ENCODE data around the gene HECW1. TPM values are rescaled to one million over a fixed set of nuclear protein-coding genes. Genes with fewer than 3 reads are reported as not detected.

HECW1 gene
- total and polyA plus RNA-seq, 2 of the 8 experiments (the other 6 are each of a cell fraction or from before 2014, with no cell fraction given): 2.9 to 12.7 TPM

DNA sequence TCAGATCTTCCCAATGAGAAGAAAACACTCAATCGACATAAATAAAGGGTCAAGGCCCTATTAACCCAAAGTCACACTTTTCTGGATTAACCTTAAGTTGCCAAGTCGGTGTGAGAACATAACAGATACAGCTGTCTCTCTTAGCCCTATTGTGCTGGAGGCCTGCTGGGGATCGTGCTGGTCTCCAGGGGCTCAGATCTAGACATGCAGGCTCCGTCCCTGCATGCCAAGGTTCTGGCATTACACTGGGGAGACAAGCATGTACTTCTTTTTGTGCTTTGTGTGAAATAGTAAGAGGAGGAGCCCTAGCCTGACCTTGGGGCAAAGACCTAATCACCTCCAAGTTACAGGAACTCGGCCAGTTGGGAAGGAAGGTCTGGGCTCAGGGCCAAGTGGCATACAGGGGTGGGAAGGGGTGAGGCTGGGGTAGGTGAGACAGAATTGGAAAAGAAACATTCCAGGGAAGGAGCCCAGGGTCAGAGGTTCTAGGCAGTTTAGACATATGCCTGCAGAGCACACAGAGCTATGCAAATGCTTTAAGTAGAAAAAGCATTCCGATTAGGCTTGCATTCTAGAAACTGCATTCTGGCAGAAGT, 216.4 kb downstream of the HECW1 start:
- Histone ChIP-seq H3K27me3 (replicated peaks in 1 of 4; ENCODE audit: control insufficient read depth in 3 of 4, extremely low read depth in 1 of 4, insufficient read depth in 3 of 4, low read length in 3 of 4) (no peaks in the 10 kb centered on the region), H3K4me2 (ENCODE audit: insufficient read depth in 1 of 2, low read depth in 2 of 2, low read length in 2 of 2) (no peak overlapping the region), H3K36me3 (ENCODE audit: control insufficient read depth in 2 of 4, insufficient read depth in 4 of 4, low read length in 3 of 4) (no peaks in the 10 kb centered on the region), H3K4me3 (ENCODE audit: extremely low read depth in 1 of 4, insufficient read depth in 2 of 4, low read depth in 3 of 4, low read length in 4 of 4) (no peak overlapping the region), H4K20me1 (replicated peaks in 1 of 2; ENCODE audit: control insufficient read depth in 1 of 2, insufficient read depth in 2 of 2, low read length in 2 of 2) (no peaks in the 10 kb centered on the region), H4K91ac (replicated peaks; ENCODE audit: insufficient read length, low read length) (no peak overlapping the region), H3K14ac (ENCODE audit: insufficient read length) (no peak overlapping the region), H2BK5ac (ENCODE audit: low read depth, low read length) (no peak overlapping the region), H3K4me1 (replicated peaks in 1 of 4; ENCODE audit: control insufficient read depth in 3 of 4, insufficient read depth in 4 of 4, low read length in 3 of 4) (peaks cover 0 to 3% (median 1%) of the 10 kb centered on the region in 4 experiments; a peak in 1 of 7 replicates), H3K27ac (ENCODE audit: low read depth, low read length) (no peak overlapping the region), H3K23me2 (ENCODE audit: low read depth, low read length) (no peaks in the 10 kb centered on the region; the same call in 1 of the 2 replicates), H3K79me2 (ENCODE audit: control insufficient read depth in 1 of 2, insufficient read depth in 2 of 2, low read length in 2 of 2) (no peaks in the 10 kb centered on the region), H3K23ac (ENCODE audit: insufficient read length) (no peak overlapping the region), H3K18ac (ENCODE audit: extremely low read depth, low read length) (no peak overlapping the region), H4K5ac (ENCODE audit: insufficient read length, low read depth, low read length) (no peak overlapping the region), H2BK12ac (ENCODE audit: low read depth, low read length) (0 out of 2 replicates have a peak overlapping the region, but pooled peaks have one; percentile 44), H3K56ac (replicated peaks; ENCODE audit: insufficient read length, low read depth, low read length) (no peak overlapping the region), H2AK5ac (ENCODE audit: low read depth, low read length) (peak overlapping the region; percentile 93; the same call in 1 of the 2 replicates), H3K9ac (replicated peaks in 1 of 4; ENCODE audit: extremely low read depth in 1 of 4, low read depth in 3 of 4, low read length in 3 of 4) (no peak overlapping the region), H2AFZ (ENCODE audit: low read length) (no peak overlapping the region), H2BK15ac (ENCODE audit: low read length) (no peak overlapping the region), H3K4ac (replicated peaks; ENCODE audit: insufficient read length, low read depth, low read length) (no peak overlapping the region), H3K79me1 (ENCODE audit: low read depth, low read length) (no peaks in the 10 kb centered on the region; the same call in 1 of the 2 replicates), H4K8ac (ENCODE audit: extremely low read depth, insufficient read depth, low read length) (no peak overlapping the region; the same call in 1 of the 2 replicates), H2BK120ac (replicated peaks; ENCODE audit: low read depth, low read length) (no peak overlapping the region), H3K9me3 (ENCODE audit: insufficient read depth in 2 of 2, low read depth in 1 of 2, low read length in 1 of 2) (no peaks in the 10 kb centered on the region), H2BK20ac (ENCODE audit: low read length) (no peak overlapping the region)
- ChIA-PET CTCF (ENCODE audit: partially characterized antibody) (no interaction called here), POLR2A (ENCODE audit: partially characterized antibody) (no interaction called here)
- FAIRE-seq (no peak), DNase-seq (ENCODE audit: low read depth in 1 of 2, low spot score in 2 of 2) (no peak)
- 79% methylated on average over 6 of the region's 6 CpGs; no CpG with 5 or more reads in 1 of the 2 experiments for WGBS, 2 experiments (ENCODE audit: extremely low coverage in 1 of 2, insufficient coverage in 1 of 2, insufficient read length in 1 of 2, insufficient replicate concordance in 2 of 2, low coverage in 1 of 2, low lambda C conversion rate in 2 of 2, missing lambda C conversion rate in 1 of 2)
- TF ChIP-seq RBBP5 (IDR thresholded peaks at IDR 0.05; ENCODE audit: borderline replicate concordance, low read depth, low read length): no peak
- TF ChIP-seq TBP (IDR thresholded peaks at IDR 0.05; ENCODE audit: low read depth, low read length): no peak
- no peak for TF ChIP-seq NANOG (IDR thresholded peaks at IDR 0.05; ENCODE audit: insufficient read depth, low read depth, low read length, poor library complexity, severe bottlenecking)
- TF ChIP-seq HDAC6 (IDR thresholded peaks at IDR 0.05; ENCODE audit: low read depth, low read length): no peak
- no peak for TF ChIP-seq CBX8 (IDR thresholded peaks at IDR 0.05; ENCODE audit: borderline replicate concordance, low read depth, low read length)
- no peak for TF ChIP-seq ATF3 (IDR thresholded peaks at IDR 0.05; ENCODE audit: insufficient read depth, low read depth, low read length)
- TF ChIP-seq SAP30 (IDR thresholded peaks at IDR 0.05; ENCODE audit: insufficient read depth, insufficient replicate concordance, low read length): no peak
- no peak for TF ChIP-seq CTCF (IDR thresholded peaks at IDR 0.05; ENCODE audit: control extremely low read depth in 1 of 3, insufficient read depth in 1 of 3, low read depth in 1 of 3, low read length in 3 of 3)
- no peak for TF ChIP-seq CTBP2 (IDR thresholded peaks at IDR 0.05; ENCODE audit: borderline replicate concordance, insufficient read depth, insufficient read length, low read length)

All from H1 (cell line).